ENCODE data around the gene ANXA11.

ANXA11 gene

DNA sequence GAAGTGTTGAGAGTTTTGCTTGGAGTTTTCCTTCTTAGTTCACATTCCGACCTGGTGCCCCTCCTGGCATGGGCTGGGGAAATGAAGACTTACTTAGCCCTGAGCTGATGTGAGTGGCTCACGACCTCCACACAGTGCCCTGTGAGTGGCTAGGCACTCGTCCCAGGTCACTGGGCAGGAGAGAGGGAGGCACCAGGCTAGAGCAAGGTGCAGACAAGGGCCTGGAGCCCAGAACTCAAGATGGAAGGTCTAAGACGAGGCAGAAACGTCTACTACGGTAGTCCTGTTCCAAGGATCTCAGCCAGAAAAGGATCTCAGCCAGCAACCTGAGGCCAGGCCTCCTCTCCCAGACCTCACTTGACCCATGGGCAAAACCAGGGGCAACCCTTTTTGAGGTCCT, 22.4 kb downstream of the ANXA11 start:
- TF ChIP-seq, protein P1, sequence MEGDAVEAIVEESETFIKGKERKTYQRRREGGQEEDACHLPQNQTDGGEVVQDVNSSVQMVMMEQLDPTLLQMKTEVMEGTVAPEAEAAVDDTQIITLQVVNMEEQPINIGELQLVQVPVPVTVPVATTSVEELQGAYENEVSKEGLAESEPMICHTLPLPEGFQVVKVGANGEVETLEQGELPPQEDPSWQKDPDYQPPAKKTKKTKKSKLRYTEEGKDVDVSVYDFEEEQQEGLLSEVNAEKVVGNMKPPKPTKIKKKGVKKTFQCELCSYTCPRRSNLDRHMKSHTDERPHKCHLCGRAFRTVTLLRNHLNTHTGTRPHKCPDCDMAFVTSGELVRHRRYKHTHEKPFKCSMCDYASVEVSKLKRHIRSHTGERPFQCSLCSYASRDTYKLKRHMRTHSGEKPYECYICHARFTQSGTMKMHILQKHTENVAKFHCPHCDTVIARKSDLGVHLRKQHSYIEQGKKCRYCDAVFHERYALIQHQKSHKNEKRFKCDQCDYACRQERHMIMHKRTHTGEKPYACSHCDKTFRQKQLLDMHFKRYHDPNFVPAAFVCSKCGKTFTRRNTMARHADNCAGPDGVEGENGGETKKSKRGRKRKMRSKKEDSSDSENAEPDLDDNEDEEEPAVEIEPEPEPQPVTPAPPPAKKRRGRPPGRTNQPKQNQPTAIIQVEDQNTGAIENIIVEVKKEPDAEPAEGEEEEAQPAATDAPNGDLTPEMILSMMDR (IDR thresholded peaks at IDR 0.05), result no peak

DNA sequence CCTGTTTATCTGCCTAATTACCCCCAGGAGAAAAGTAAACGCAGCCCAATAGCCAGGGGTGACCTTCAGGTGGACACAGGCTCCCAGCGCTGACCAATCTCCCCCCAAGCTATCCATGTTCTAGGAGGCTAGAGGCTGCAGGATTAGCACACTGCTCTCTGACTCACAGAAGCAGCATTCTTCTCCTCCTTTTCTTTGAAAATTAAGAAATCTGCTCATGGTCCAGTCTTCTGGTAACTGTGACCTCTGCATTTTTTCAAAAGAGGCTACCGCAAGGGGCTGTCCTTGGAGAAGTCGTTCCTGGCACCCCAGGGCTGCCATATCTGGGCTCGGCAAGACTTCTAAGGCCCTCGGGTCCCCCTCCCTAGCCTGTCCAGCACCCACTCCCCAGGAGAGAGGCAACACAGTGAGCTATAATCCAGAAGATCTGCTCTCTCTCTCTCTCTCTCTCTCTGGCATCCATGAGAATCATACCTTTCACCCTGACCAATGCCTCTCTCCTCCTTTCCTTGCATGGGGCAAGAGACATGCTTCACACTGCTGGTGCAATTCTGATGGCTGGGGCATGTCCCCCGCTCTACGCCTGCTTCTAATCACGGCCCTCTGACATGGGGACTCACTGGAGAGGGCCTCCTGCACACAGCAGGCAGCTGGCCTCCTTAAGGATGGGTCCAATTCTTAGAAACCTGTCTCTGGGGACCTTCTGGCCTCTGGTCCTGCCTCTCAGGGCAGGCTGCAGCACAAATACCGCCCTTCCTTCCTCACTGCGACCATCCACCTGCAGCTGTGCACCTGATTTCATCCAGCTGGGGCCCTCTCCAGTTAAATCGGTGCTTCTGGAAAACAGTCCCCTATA, 27.3 kb downstream of the ANXA11 start:
- TF ChIP-seq, protein P1 (IDR thresholded peaks at IDR 0.05), result no peak

DNA sequence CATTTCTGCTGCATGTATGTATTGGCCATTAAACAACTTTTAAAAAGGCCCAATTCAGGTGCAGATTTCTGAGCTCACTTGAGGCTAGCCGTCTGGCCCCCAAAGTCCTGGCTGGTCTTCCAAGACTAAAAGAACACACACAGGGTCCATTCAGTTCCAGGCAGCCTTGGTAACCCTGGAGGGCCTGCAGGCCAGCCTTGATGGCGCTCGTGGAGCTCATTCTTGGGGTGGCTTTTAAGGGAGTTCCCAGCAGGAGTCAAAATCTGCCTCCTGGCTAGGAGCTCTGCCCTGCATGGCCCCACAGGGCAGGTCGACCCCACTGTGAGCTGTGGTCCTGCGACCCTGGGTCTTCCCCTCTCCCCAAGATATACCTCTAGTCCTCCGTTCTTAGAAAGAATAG, 28.8 kb downstream of the ANXA11 start:
- TF ChIP-seq, protein P1 (IDR thresholded peaks at IDR 0.05), result no peak

DNA sequence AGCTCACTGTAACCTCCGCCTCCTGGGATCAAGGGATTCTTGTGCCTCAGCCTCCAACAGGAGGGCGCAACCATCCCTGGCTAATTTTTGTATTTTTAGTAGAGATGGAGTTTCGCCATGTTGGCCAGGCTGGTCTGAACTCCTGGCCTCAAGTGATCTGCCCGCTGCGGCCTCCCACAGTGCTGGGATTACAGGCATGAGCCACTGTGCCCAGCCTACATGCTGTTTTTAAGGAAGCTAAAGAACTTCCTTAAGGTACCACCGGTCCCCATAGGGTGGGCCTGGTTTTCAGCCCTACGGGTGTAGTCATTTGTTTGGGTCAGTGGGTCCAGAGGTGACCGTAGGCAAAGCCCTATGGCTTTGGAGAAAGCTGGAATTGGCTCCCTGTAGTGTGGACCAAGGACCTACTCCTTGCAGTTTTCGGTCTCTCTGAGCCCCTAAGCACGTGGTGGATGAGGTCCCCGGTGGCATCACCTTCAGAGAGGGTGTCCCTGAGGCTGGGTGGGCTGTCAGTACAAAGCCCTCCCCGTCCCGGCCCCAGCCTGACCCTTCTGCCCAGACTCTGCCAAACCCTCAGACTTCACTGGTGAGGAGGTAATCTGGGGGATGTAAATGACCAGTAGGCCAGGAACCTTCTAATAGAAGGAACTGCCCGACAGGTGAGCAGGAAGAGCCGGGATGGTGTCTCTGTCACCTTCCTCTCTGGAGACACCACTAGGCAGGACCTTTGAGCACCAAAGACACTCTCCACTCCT, 30.5 kb downstream of the ANXA11 start:
- TF ChIP-seq, protein P1 (IDR thresholded peaks at IDR 0.05), result no peak

DNA sequence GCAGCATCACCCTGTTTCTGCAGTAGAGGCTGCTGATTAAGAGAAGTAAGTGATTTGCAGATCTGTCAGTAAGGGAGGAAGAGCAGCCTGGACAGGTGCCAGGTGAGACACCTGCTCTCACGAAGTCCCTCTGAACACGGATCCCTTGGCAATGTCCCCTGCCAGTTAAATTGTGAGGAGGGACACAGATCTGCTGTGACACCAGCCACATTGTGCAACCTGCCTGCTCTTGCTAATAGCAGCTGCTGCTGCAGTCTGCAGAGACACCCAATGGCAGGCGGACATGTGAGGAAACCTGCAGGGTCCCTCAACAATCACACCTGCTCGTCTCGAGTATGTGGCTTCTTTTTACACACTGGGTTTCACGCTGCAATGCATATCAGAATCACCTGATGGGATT, 31.9 kb downstream of the ANXA11 start:
- TF ChIP-seq, protein P1 (IDR thresholded peaks at IDR 0.05), result no peak

DNA sequence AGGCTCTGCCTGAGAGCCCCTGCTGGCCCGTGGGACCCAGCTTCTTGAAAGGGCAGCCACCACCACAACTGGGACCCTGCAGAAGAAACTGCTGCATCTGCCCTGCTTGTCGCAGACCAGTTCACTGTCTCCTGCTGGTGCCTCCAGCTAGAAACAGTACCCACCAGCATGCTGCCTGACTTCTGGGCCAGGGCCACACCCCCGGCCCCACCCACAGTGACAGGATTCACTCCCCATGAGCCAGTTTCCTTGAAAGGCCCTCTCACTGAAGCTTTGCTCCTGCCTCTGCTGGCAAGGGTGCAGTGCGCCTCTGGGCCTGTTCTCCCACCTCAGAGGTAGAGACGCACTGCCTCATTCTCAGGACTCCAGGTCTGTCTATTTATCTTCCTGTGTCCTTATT, 32.4 kb downstream of the ANXA11 start:
- TF ChIP-seq, protein P1 (IDR thresholded peaks at IDR 0.05), result no peak

DNA sequence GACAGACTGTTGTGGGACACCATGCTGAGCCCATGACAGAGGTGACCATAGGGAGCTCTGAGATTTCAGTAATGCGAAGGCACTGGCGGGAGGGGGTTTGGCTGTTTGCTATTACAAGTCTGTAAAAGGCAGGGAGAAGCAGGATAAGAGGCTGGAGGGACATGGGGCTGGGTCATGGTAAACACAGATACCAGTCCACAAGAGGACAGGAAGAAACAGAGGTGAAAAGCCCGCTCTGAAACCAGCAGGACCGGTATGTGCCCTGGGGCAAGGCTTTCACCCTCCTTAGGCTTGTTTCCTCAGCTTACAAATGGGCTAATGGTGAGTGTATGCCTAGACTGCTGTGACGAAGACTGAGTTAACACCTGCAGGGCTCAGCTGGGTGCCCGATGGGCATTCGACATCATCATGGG, 34.1 kb downstream of the ANXA11 start:
- TF ChIP-seq, protein P1 (IDR thresholded peaks at IDR 0.05), result no peak
